ENCODE data around the gene JOSD2.

Gene JOSD2

GRCh38 chr19:50512999-50513745 is 2.2 kb upstream of the JOSD2 start:
- Histone ChIP-seq H3K27me3 (ENCODE audit: low read length) (no peaks in the 10 kb centered on the region), H4K20me1 (ENCODE audit: low read depth, low read length) (no peaks in the 10 kb centered on the region), H3F3A (ENCODE audit: insufficient read depth) (no peaks in the 10 kb centered on the region), H3K9me3 (ENCODE audit: insufficient read depth, low read length) (no peaks in the 10 kb centered on the region), H3K9ac (ENCODE audit: low read length) (no peak overlapping the region), H3K4me3 (ENCODE audit: insufficient read depth, low read length, poor library complexity, severe bottlenecking) (no peak overlapping the region), H3K27ac (ENCODE audit: low read depth, low read length) (no peak overlapping the region), H3K4me2 (ENCODE audit: low read depth, low read length, poor library complexity, severe bottlenecking) (no peak overlapping the region), H3K36me3 (ENCODE audit: low read length) (no peaks in the 10 kb centered on the region), H3K79me2 (ENCODE audit: insufficient read depth, low read length) (no peaks in the 10 kb centered on the region), H3K9me2 (replicated peaks; ENCODE audit: insufficient read depth, low read length) (no peaks in the 10 kb centered on the region), H2AFZ (ENCODE audit: low read depth, low read length, severe bottlenecking) (no peak overlapping the region)
- TF ChIP-seq EZH2phosphoT487 (conservative IDR thresholded peaks at IDR 0.05; ENCODE audit: low read length): no peak
- no peak for TF ChIP-seq CTCF (IDR thresholded peaks at IDR 0.05; ENCODE audit: insufficient read depth, low read length, poor library complexity, severe bottlenecking)

GRCh38 chr19:50512112-50512998 is 1.4 kb upstream of the JOSD2 start:
- Histone ChIP-seq H3K27ac (ENCODE audit: low read depth, low read length) (no peak overlapping the region), H3K9me2 (replicated peaks; ENCODE audit: insufficient read depth, low read length) (no peaks in the 10 kb centered on the region), H3K79me2 (ENCODE audit: insufficient read depth, low read length) (no peaks in the 10 kb centered on the region), H3F3A (ENCODE audit: insufficient read depth) (no peaks in the 10 kb centered on the region), H3K36me3 (ENCODE audit: low read length) (no peaks in the 10 kb centered on the region), H4K20me1 (ENCODE audit: low read depth, low read length) (no peaks in the 10 kb centered on the region), H3K4me3 (ENCODE audit: insufficient read depth, low read length, poor library complexity, severe bottlenecking) (no peak overlapping the region), H2AFZ (ENCODE audit: low read depth, low read length, severe bottlenecking) (no peak overlapping the region), H3K27me3 (ENCODE audit: low read length) (no peaks in the 10 kb centered on the region), H3K9me3 (ENCODE audit: insufficient read depth, low read length) (no peaks in the 10 kb centered on the region), H3K4me2 (ENCODE audit: low read depth, low read length, poor library complexity, severe bottlenecking) (peak overlapping the region; percentile 78), H3K9ac (ENCODE audit: low read length) (0 out of 2 replicates have a peak overlapping the region, but pooled peaks have one; percentile 80)
- no peak for TF ChIP-seq CTCF (IDR thresholded peaks at IDR 0.05; ENCODE audit: insufficient read depth, low read length, poor library complexity, severe bottlenecking)
- TF ChIP-seq EZH2phosphoT487 (conservative IDR thresholded peaks at IDR 0.05; ENCODE audit: low read length): no peak

DNA sequence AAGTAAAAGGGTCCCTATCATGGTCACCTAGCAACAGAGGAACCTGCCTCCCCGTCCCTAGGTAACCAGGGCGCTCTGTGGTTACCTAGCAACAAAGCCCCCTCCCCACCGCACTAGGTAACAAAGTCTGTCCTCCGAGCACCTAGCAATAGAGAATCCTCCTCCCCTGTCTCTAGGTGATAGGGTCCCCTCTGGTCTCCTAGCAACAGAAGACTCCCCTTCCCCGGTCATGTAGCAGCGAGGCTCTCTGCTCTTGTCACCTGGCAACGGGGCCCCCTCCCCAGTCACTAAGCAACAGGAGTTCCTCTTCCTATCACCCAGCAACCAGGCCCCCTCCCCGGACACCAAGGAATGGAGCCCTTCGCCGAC is 307 bp downstream of the JOSD2 start:
- no peaks in the 10 kb centered on the region for H3K27me3 ChIP-seq (ENCODE audit: low read length)
- H3K4me2 ChIP-seq (ENCODE audit: low read depth, low read length, poor library complexity, severe bottlenecking): peak overlapping the region; percentile 78
- no peaks in the 10 kb centered on the region for H4K20me1 ChIP-seq (ENCODE audit: low read depth, low read length)
- no peaks in the 10 kb centered on the region for H3F3A ChIP-seq (ENCODE audit: insufficient read depth)
- TF ChIP-seq EZH2phosphoT487 (conservative IDR thresholded peaks at IDR 0.05; ENCODE audit: low read length) (no peak), CTCF (IDR thresholded peaks at IDR 0.05; ENCODE audit: insufficient read depth, low read length, poor library complexity, severe bottlenecking) (no peak)
- H3K9me3 ChIP-seq (ENCODE audit: insufficient read depth, low read length): no peaks in the 10 kb centered on the region
- H3K36me3 ChIP-seq (ENCODE audit: low read length): no peaks in the 10 kb centered on the region
- H3K4me3 ChIP-seq (ENCODE audit: insufficient read depth, low read length, poor library complexity, severe bottlenecking): peak overlapping the region; percentile 64
- H3K79me2 ChIP-seq (ENCODE audit: insufficient read depth, low read length): no peaks in the 10 kb centered on the region
- peak overlapping the region; percentile 80 for H3K9ac ChIP-seq (ENCODE audit: low read length)
- H2AFZ ChIP-seq (ENCODE audit: low read depth, low read length, severe bottlenecking): peak overlapping the region; percentile 76
- H3K27ac ChIP-seq (ENCODE audit: low read depth, low read length): no peak overlapping the region
- H3K9me2 ChIP-seq (replicated peaks; ENCODE audit: insufficient read depth, low read length): no peaks in the 10 kb centered on the region

Measured in SU-DHL-6 (cell line).